H9 (cell line): ENCODE measurements around the gene KISS1R. TPM values are rescaled to one million over a fixed set of nuclear protein-coding genes. Genes with fewer than 3 reads are reported as not detected.

ENCODE experiments used
- DNase-seq: peaks from one replicate; pipeline ENCODE4 v3.0.0-alpha.2; 2017
- H2AFZ ChIP-seq: one replicate; pipeline ENCODE4 v1.6.1; 2013; ENCODE audit warnings: mild to moderate bottlenecking, low read length, control low read depth, moderate library complexity
- H2AK5ac ChIP-seq: 2 replicates; pipeline ENCODE4 v1.6.1; 2013; ENCODE audit warnings: low read length, control low read depth, mixed read lengths; ENCODE audit not compliant: insufficient read length
- H2BK120ac ChIP-seq: one replicate; pipeline ENCODE4 v1.6.1; 2013; ENCODE audit warnings: low read depth, mild to moderate bottlenecking, low read length, control low read depth, inconsistent platforms; ENCODE audit not compliant: poor library complexity, severe bottlenecking
- H2BK12ac ChIP-seq: 2 replicates; pipeline ENCODE4 v1.6.1; 2013; ENCODE audit warnings: low read length, control low read depth, mixed read lengths, low read depth; ENCODE audit not compliant: insufficient read length
- H2BK15ac ChIP-seq: 2 replicates; pipeline ENCODE4 v1.6.1; 2013; ENCODE audit warnings: low read depth, low read length, control low read depth
- H2BK20ac ChIP-seq: one replicate; pipeline ENCODE4 v1.6.1; 2013; ENCODE audit warnings: low read depth, mild to moderate bottlenecking, low read length, control low read depth, inconsistent platforms; ENCODE audit not compliant: poor library complexity, severe bottlenecking
- H2BK5ac ChIP-seq: 2 replicates; pipeline ENCODE4 v1.6.1; 2013; ENCODE audit warnings: low read length, control low read depth, mixed read lengths; ENCODE audit not compliant: insufficient read length
- H3K14ac ChIP-seq: 2 replicates; pipeline ENCODE4 v1.6.1; 2013; ENCODE audit warnings: low read length, control low read depth; ENCODE audit not compliant: insufficient read depth
- H3K18ac ChIP-seq: 2 replicates; pipeline ENCODE4 v1.6.1; 2013; ENCODE audit warnings: low read depth, mild to moderate bottlenecking, mixed read lengths, low read length, control low read depth; ENCODE audit not compliant: insufficient read length
- H3K23ac ChIP-seq: 2 replicates; pipeline ENCODE4 v1.6.1; 2013; ENCODE audit warnings: low read length, control low read depth, mixed read lengths, low read depth; ENCODE audit not compliant: insufficient read length
- H3K23me2 ChIP-seq: 2 replicates; pipeline ENCODE4 v1.6.1; 2013; ENCODE audit warnings: low read depth, mild to moderate bottlenecking, mixed read lengths, low read length, control low read depth; ENCODE audit not compliant: insufficient read length, poor library complexity, severe bottlenecking
- H3K27ac ChIP-seq: 2 replicates; pipeline ENCODE4 v1.5.1; 2013; ENCODE audit warnings: low read length, control low read depth, mixed read lengths, low read depth; ENCODE audit not compliant: insufficient read length
- H3K27me3 ChIP-seq: 2 replicates; pipeline ENCODE4 v1.6.1; 2013; ENCODE audit warnings: low read length, control low read depth, inconsistent platforms; ENCODE audit not compliant: insufficient read depth
- H3K4ac ChIP-seq: 2 replicates; pipeline ENCODE4 v1.6.1; 2013; ENCODE audit warnings: low read depth, mild to moderate bottlenecking, control low read depth, inconsistent platforms, low read length, moderate library complexity
- H3K4me1 ChIP-seq: 2 replicates; pipeline ENCODE4 v1.6.1; 2013; ENCODE audit warnings: low read length, control low read depth, inconsistent platforms; ENCODE audit not compliant: insufficient read depth
- H3K4me2 ChIP-seq: 2 replicates; pipeline ENCODE4 v1.6.1; 2013; ENCODE audit warnings: low read length, control low read depth, mixed read lengths; ENCODE audit not compliant: insufficient read length, insufficient read depth
- H3K56ac ChIP-seq: 2 replicates; pipeline ENCODE4 v1.6.1; 2013; ENCODE audit warnings: low read depth, mild to moderate bottlenecking, mixed read lengths, low read length, control low read depth; ENCODE audit not compliant: insufficient read length
- H3K79me1 ChIP-seq: 2 replicates; pipeline ENCODE4 v1.6.1; 2013; ENCODE audit warnings: low read depth, mild to moderate bottlenecking, moderate library complexity, low read length, control low read depth, inconsistent platforms; ENCODE audit not compliant: insufficient read depth, poor library complexity, severe bottlenecking
- H3K79me2 ChIP-seq: 2 replicates; pipeline ENCODE4 v1.6.1; 2013; ENCODE audit warnings: low read length, control low read depth, inconsistent platforms; ENCODE audit not compliant: insufficient read depth
- H3K9ac ChIP-seq: 2 replicates; pipeline ENCODE4 v1.6.1; 2013; ENCODE audit warnings: low read length, control low read depth, mixed read lengths; ENCODE audit not compliant: insufficient read length; ENCODE audit errors: extremely low read depth
- H3K9me3 ChIP-seq: one replicate; pipeline ENCODE4 v1.6.1; 2013; ENCODE audit warnings: low read depth, low read length, inconsistent platforms; ENCODE audit not compliant: control insufficient read depth
- H3T11ph ChIP-seq: one replicate; pipeline ENCODE4 v1.6.1; 2013; ENCODE audit warnings: mild to moderate bottlenecking, low read length, control low read depth, inconsistent platforms
- H4K20me1 ChIP-seq: one replicate; pipeline ENCODE4 v1.6.1; 2013; ENCODE audit not compliant: control insufficient read depth, insufficient read length, insufficient read depth
- H4K5ac ChIP-seq: 2 replicates; pipeline ENCODE4 v1.6.1; 2013; ENCODE audit warnings: low read depth, mild to moderate bottlenecking, mixed read lengths, low read length, control low read depth; ENCODE audit not compliant: insufficient read length
- H4K8ac ChIP-seq: replicated peaks from 2 replicates; pipeline ENCODE4 v1.6.1; 2013; ENCODE audit warnings: low read length, control low read depth, mixed read lengths, low read depth; ENCODE audit not compliant: insufficient read length
- H4K91ac ChIP-seq: 2 replicates; pipeline ENCODE4 v1.6.1; 2013; ENCODE audit warnings: low read depth, mild to moderate bottlenecking, moderate library complexity, mixed read lengths, low read length, control low read depth; ENCODE audit not compliant: insufficient read length
- H3K27ac Mint-ChIP-seq, 3 experiments: 2 replicates in 2 of 3; 3 replicates in 1 of 3; pipeline ENCODE4 v1.8.0; 2020 to 2021; ENCODE audit warnings: mixed read lengths in 3 of 3, mild to moderate bottlenecking in 1 of 3, moderate library complexity in 1 of 3
- H3K27me3 Mint-ChIP-seq: 2 replicates; pipeline ENCODE4 v1.8.0; 2021; ENCODE audit warnings: low read depth, mild to moderate bottlenecking, moderate library complexity, mixed read lengths
- H3K36me3 Mint-ChIP-seq, 3 experiments: 2 replicates in 2 of 3; 3 replicates in 1 of 3; pipeline ENCODE4 v1.8.0; 2020 to 2021; ENCODE audit warnings: low read depth in 3 of 3, mixed read lengths in 3 of 3; ENCODE audit not compliant: insufficient read depth in 1 of 3
- H3K4me1 Mint-ChIP-seq, 2 experiments: 2 replicates each; pipeline ENCODE4 v1.8.0; 2020; ENCODE audit warnings: mixed read lengths in 2 of 2
- H3K4me3 Mint-ChIP-seq, 2 experiments: 2 replicates in 1 of 2; 3 replicates in 1 of 2; pipeline ENCODE4 v1.8.0; 2020 to 2021; ENCODE audit warnings: mild to moderate bottlenecking in 2 of 2, mixed read lengths in 2 of 2, moderate library complexity in 1 of 2
- H3K9me3 Mint-ChIP-seq, 2 experiments: 2 replicates in 1 of 2; 3 replicates in 1 of 2; pipeline ENCODE4 v1.8.0; 2020; ENCODE audit warnings: mild to moderate bottlenecking in 2 of 2, mixed read lengths in 2 of 2, moderate library complexity in 1 of 2
- CTCF ChIP-seq: fragments of 200-600 bp; sonication (generic); conservative IDR thresholded peaks from 3 replicates; pipeline ENCODE4 v1.8.0; 2021; ENCODE audit warnings: antibody characterized with exemption, mild to moderate bottlenecking
- whole genome bisulfite sequencing: extraction: QIAGEN DNeasy Blood & Tissue Kit; methylation state at CpG from one replicate; pipeline ENCODE4 v1.1.7; 2013; ENCODE audit warnings: missing lambda C conversion rate, low lambda C conversion rate, mixed read lengths; ENCODE audit not compliant: insufficient read length; ENCODE audit errors: extremely low coverage; 5-methylcytosine and 5-hydroxymethylcytosine counted together
- total RNA-seq: library from RNA; stranded (reverse); gene quantifications from 2 replicates; pipeline ENCODE4 v1.2.1, GENCODE V29; 2021

The KISS1R gene
- total RNA-seq, 1 experiment from 2014 or later = 3.3 TPM

- Histone ChIP-seq H3K14ac (no peak overlapping the region; the same call in 1 of the 2 replicates), H4K20me1 (no peaks in the 10 kb centered on the region), H3K4ac (no peak overlapping the region), H3K27ac (no peak overlapping the region), H2BK15ac (no peak overlapping the region), H4K91ac (no peak overlapping the region), H3K4me2 (no peak overlapping the region), H3K23ac (no peak overlapping the region), H3K23me2 (no peaks in the 10 kb centered on the region), H3K79me2 (peaks cover 10% of the 10 kb centered on the region; the same call in 1 of the 2 replicates), H3K27me3 (no peaks in the 10 kb centered on the region), H3T11ph (no peak overlapping the region), H2BK20ac (no peak overlapping the region), H2BK120ac (no peak overlapping the region), H2BK12ac (no peak overlapping the region), H2AK5ac (no peak overlapping the region), H3K9ac (no peak overlapping the region), H3K9me3 (no peaks in the 10 kb centered on the region), H4K8ac (no peak overlapping the region), H3K18ac (no peak overlapping the region), H2AFZ (no peak overlapping the region), H3K4me1 (no peaks in the 10 kb centered on the region), H2BK5ac (no peak overlapping the region), H4K5ac (no peak overlapping the region), H3K56ac (no peak overlapping the region), H3K79me1 (peaks cover 16% of the 10 kb centered on the region)
- TF ChIP-seq CTCF = no peak
- DNase-seq = no peak
- H3K4me1 Mint-ChIP-seq = peaks cover 0 to 20% of the 10 kb centered on the region in 2 experiments; a peak in 2 of 4 replicates
- peaks cover 0 to 18% (median 12%) of the 10 kb centered on the region in 3 experiments; a peak in 5 of 7 replicates for H3K36me3 Mint-ChIP-seq
- H3K9me3 Mint-ChIP-seq = no peaks in the 10 kb centered on the region
- H3K27ac Mint-ChIP-seq = no peak overlapping the region
- WGBS = no CpG with 5 or more reads among the region's 14 CpGs
- H3K27me3 Mint-ChIP-seq = no peaks in the 10 kb centered on the region; the same call in 1 of the 2 replicates
- no peak overlapping the region for H3K4me3 Mint-ChIP-seq
These were observed 9.8 kb upstream of the KISS1R start for GRCh38 chr19:907183-907853.
